GM21390 (cell line): ENCODE data around the gene LMNB1.
"Not testable (repeated sequence)": the region's sequence is repeated elsewhere in the genome, so short reads cannot be mapped to it uniquely, and the experiment has no call there.

ENCODE experiments used
- ATAC-seq: cut with Tn5 transposase; IDR thresholded peaks from one replicate; pipeline ENCODE4 v1.9.1; 2021; ENCODE audit not compliant: unreplicated experiment

The LMNB1 gene

GRCh38 chr5:126776499-126777256 is at the start of gene LMNB1:
TSS of gene LMNB1 (plus strand) at chr5:126777136. CDS start at chr5:126777509, 373 bp downstream.
- ATAC-seq, result peak; percentile 65

- no peak for ATAC-seq
Observed at GRCh38 chr5:126732716-126733115, 44.2 kb upstream of the LMNB1 start.

- not testable (repeated sequence) for ATAC-seq
Observed at GRCh38 chr5:126734573-126734972, 42.4 kb upstream of the LMNB1 start.

- ATAC-seq, result no peak
Observed at GRCh38 chr5:126736141-126736540, 40.8 kb upstream of the LMNB1 start.

GRCh38 chr5:126741361-126741760 is 35.6 kb upstream of the LMNB1 start:
- no peak for ATAC-seq

GRCh38 chr5:126742425-126742824 is 34.5 kb upstream of the LMNB1 start:
- no peak for ATAC-seq

- no peak for ATAC-seq
Observed at GRCh38 chr5:126744836-126745235, 32.1 kb upstream of the LMNB1 start.

- no peak for ATAC-seq
Observed at GRCh38 chr5:126745259-126745992, 31.5 kb upstream of the LMNB1 start.

- ATAC-seq, result no peak
Observed at GRCh38 chr5:126746290-126746689, 30.6 kb upstream of the LMNB1 start.

- ATAC-seq, result no peak
Observed at GRCh38 chr5:126752081-126752785, 24.7 kb upstream of the LMNB1 start.

- ATAC-seq, result no peak
Observed at GRCh38 chr5:126753227-126753626, 23.7 kb upstream of the LMNB1 start.

GRCh38 chr5:126754609-126755008 is 22.3 kb upstream of the LMNB1 start:
- no peak for ATAC-seq

GRCh38 chr5:126755593-126755992 is 21.3 kb upstream of the LMNB1 start:
- ATAC-seq, result no peak

- ATAC-seq, result no peak
Observed at GRCh38 chr5:126757713-126758357, 19.1 kb upstream of the LMNB1 start.

GRCh38 chr5:126763371-126763770 is 13.6 kb upstream of the LMNB1 start:
- no peak for ATAC-seq

GRCh38 chr5:126769703-126770102 is 7.2 kb upstream of the LMNB1 start:
- no peak for ATAC-seq

- not testable (repeated sequence) for ATAC-seq
Observed at GRCh38 chr5:126773536-126773935, 3.4 kb upstream of the LMNB1 start.

- not testable (repeated sequence) for ATAC-seq
Observed at GRCh38 chr5:126774595-126774994, 2.3 kb upstream of the LMNB1 start.

- ATAC-seq, result peak; percentile 1
Observed at GRCh38 chr5:126777257-126777974, 480 bp downstream of the LMNB1 start.

- ATAC-seq, result peak; percentile 56
Observed at GRCh38 chr5:126777975-126778674, 1.2 kb downstream of the LMNB1 start.
